Ishikawa (cell line): ENCODE results near the gene PLD6.
A peak's percentile ranks its signal among the peaks of the same experiment; 100 is the strongest.

Experiments used
- CEBPB ChIP-seq: IDR thresholded peaks from 2 replicates; pipeline ENCODE4 v1.6.1; 2012
- CREB1 ChIP-seq: IDR thresholded peaks from 2 replicates; pipeline ENCODE4 v1.6.1; 2012; ENCODE audit warnings: low read depth
- EGR1 ChIP-seq: IDR thresholded peaks from 2 replicates; pipeline ENCODE4 v1.6.1; 2012
- EP300 ChIP-seq: IDR thresholded peaks from 2 replicates; pipeline ENCODE4 v1.6.1; 2012; ENCODE audit warnings: borderline replicate concordance
- FOXM1 ChIP-seq: IDR thresholded peaks from 2 replicates; pipeline ENCODE4 v1.6.1; 2012; ENCODE audit warnings: low read depth, borderline replicate concordance
- MAX ChIP-seq: IDR thresholded peaks from 2 replicates; pipeline ENCODE4 v1.6.1; 2012
- NFIC ChIP-seq: IDR thresholded peaks from 2 replicates; pipeline ENCODE4 v1.6.1; 2012
- RAD21 ChIP-seq: IDR thresholded peaks from 2 replicates; pipeline ENCODE4 v1.6.1; 2012; ENCODE audit warnings: low read depth
- REST ChIP-seq: IDR thresholded peaks from 2 replicates; pipeline ENCODE4 v1.6.1; 2012; ENCODE audit warnings: low read depth, mild to moderate bottlenecking
- TAF1 ChIP-seq: IDR thresholded peaks from 2 replicates; pipeline ENCODE4 v1.6.1; 2012; ENCODE audit warnings: low read depth, mild to moderate bottlenecking
- TCF12 ChIP-seq: IDR thresholded peaks from 2 replicates; pipeline ENCODE4 v1.6.1; 2012; ENCODE audit warnings: low read depth
- TEAD4 ChIP-seq: IDR thresholded peaks from 2 replicates; pipeline ENCODE4 v1.6.1; 2012
- USF1 ChIP-seq: IDR thresholded peaks from 2 replicates; pipeline ENCODE4 v1.6.1; 2012
- YY1 ChIP-seq: IDR thresholded peaks from 2 replicates; pipeline ENCODE4 v1.6.1; 2012; ENCODE audit warnings: low read depth
- ZBTB7A ChIP-seq: IDR thresholded peaks from 2 replicates; pipeline ENCODE4 v1.6.1; 2012; ENCODE audit warnings: low read depth

The PLD6 gene

GRCh38 chr17:17206124-17206912 lies at the start of gene PLD6:
PLD6 (minus strand) TSS chr17:17206333; CDS start chr17:17206286, 47 bp downstream.
- TF ChIP-seq YY1: 0 out of 2 replicates have a peak, but pooled peaks have one; percentile 37
- TF ChIP-seq CEBPB: no peak
- TF ChIP-seq ZBTB7A: 0 out of 2 replicates have a peak, but pooled peaks have one; percentile 46
- TF ChIP-seq TCF12: peak; percentile 93
- no peak for TF ChIP-seq RAD21
- TF ChIP-seq MAX: peak; percentile 99
- peak; percentile 65 for TF ChIP-seq EGR1
- TF ChIP-seq EP300: peak; percentile 73; the same call in 1 of the 2 replicates
- peak; percentile 94 for TF ChIP-seq USF1
- no peak for TF ChIP-seq REST
- TF ChIP-seq CREB1: peak; percentile 25; the same call in 1 of the 2 replicates
- no peak for TF ChIP-seq FOXM1
- 0 out of 2 replicates have a peak, but pooled peaks have one; percentile 4 for TF ChIP-seq TAF1
- peak; percentile 99 for TF ChIP-seq NFIC
- peak; percentile 89 for TF ChIP-seq TEAD4

GRCh38 chr17:17254036-17254435 lies 47.9 kb upstream of the PLD6 start:
- TF ChIP-seq MAX: no peak
- no peak for TF ChIP-seq TEAD4

- TF ChIP-seq FOXM1: no peak
- TF ChIP-seq CREB1: no peak
- TF ChIP-seq TCF12: no peak
- TF ChIP-seq RAD21: no peak
- TF ChIP-seq TEAD4: no peak
Measured at GRCh38 chr17:17253406-17253805, 47.3 kb upstream of the PLD6 start.

GRCh38 chr17:17252149-17252661 lies 46.1 kb upstream of the PLD6 start:
- no peak for TF ChIP-seq TCF12
- no peak for TF ChIP-seq TAF1
- no peak for TF ChIP-seq FOXM1
- no peak for TF ChIP-seq USF1
- no peak for TF ChIP-seq REST
- no peak for TF ChIP-seq EGR1
- no peak for TF ChIP-seq RAD21
- no peak for TF ChIP-seq MAX
- TF ChIP-seq TEAD4: no peak
- TF ChIP-seq CEBPB: no peak
- TF ChIP-seq EP300: no peak
- no peak for TF ChIP-seq ZBTB7A
- TF ChIP-seq CREB1: no peak
- TF ChIP-seq NFIC: no peak
- TF ChIP-seq YY1: no peak

GRCh38 chr17:17246879-17247278 lies 40.7 kb upstream of the PLD6 start:
- no peak for TF ChIP-seq MAX
- no peak for TF ChIP-seq YY1
- no peak for TF ChIP-seq EGR1
- no peak for TF ChIP-seq CEBPB
- TF ChIP-seq NFIC: no peak

GRCh38 chr17:17243163-17243562 lies 37.0 kb upstream of the PLD6 start:
- TF ChIP-seq USF1 (no peak), TCF12 (no peak), REST (no peak), RAD21 (no peak), YY1 (no peak), FOXM1 (no peak), TAF1 (no peak), TEAD4 (no peak)
